HG03196 (cell line): ENCODE results near the gene SHOC2.
"Not testable (repeated sequence)": the region's sequence is repeated elsewhere in the genome, so short reads cannot be mapped to it uniquely, and the experiment has no call there.

Source experiments
- ATAC-seq: cut with Tn5 transposase; IDR thresholded peaks from one replicate; pipeline ENCODE4 v1.9.1; 2021; ENCODE audit not compliant: unreplicated experiment

SHOC2 gene

GRCh38 chr10:110901954-110902819 is 17.2 kb upstream of the SHOC2 start:
- no peak for ATAC-seq

DNA sequence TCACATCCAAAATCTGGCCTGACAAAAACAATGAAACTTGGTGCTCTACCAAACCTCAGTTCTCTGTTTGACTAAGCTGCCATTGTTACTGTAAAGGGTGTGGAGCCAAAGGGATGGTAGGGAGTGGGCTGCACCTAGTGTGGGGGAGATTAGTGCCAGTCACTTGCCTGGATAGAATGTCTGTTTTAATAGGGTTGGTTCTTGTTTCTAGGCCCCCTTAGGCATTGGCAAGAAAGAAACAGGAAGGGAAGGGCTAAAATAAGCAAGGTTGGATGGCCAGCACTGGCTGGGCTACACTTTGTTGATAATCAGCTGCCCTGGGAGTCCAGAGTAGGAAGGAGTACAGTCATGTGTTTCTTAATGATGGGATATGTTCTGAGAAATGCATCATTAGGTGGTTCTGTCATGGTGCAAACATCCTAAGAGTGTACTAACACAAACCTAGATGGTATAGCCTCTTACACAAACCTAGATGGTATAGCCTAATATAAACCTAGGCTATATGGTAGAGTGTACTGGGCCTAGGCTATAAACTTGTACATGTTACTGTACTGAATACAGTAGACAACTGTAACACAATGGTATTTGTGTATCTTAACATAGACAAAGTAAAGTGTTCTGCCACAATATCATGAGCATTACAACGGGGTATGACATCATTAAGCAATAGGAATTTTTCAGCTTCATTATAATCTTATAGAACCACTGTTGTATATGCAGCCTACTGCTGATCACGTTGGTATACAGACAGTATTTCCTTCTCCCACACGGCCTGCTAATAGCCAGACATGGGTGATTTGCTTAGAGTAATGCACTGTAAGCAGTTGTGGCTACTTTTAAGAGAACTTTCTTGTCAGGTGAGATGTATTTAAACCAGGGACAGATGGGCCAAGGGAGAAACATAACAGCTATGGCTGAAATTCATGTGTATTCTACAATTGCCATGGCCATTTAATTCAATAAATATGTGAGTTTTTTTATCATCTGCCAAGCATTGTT is 15.8 kb upstream of the SHOC2 start:
- ATAC-seq: no peak

- no peak for ATAC-seq
Observed at GRCh38 chr10:110910138-110910537, 9.3 kb upstream of the SHOC2 start.

GRCh38 chr10:110912374-110912773 is 7.0 kb upstream of the SHOC2 start:
- ATAC-seq: no peak

DNA sequence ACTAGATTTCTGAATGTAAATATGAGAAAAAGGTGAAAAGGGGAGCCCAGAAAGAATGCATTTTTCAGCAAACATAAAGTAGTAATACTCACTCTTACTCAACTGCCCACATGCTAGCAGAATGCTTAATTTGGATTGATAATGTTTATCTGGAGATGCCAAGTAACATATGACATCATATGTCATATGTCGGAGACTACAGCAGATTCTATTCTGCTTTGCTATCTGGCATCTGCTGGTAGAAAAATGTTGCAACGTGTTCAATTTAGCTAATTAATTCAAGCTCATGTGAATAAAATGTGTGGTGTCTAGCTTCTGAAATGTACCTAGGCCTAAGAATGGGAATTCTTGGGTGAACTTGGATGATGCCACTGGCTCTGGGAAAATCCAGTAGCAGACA is 5.0 kb upstream of the SHOC2 start:
- ATAC-seq: no peak

- ATAC-seq: no peak
Observed at GRCh38 chr10:110915035-110915434, 4.4 kb upstream of the SHOC2 start.

- not testable (repeated sequence) for ATAC-seq
Observed at GRCh38 chr10:110915600-110915999, 3.8 kb upstream of the SHOC2 start.

DNA sequence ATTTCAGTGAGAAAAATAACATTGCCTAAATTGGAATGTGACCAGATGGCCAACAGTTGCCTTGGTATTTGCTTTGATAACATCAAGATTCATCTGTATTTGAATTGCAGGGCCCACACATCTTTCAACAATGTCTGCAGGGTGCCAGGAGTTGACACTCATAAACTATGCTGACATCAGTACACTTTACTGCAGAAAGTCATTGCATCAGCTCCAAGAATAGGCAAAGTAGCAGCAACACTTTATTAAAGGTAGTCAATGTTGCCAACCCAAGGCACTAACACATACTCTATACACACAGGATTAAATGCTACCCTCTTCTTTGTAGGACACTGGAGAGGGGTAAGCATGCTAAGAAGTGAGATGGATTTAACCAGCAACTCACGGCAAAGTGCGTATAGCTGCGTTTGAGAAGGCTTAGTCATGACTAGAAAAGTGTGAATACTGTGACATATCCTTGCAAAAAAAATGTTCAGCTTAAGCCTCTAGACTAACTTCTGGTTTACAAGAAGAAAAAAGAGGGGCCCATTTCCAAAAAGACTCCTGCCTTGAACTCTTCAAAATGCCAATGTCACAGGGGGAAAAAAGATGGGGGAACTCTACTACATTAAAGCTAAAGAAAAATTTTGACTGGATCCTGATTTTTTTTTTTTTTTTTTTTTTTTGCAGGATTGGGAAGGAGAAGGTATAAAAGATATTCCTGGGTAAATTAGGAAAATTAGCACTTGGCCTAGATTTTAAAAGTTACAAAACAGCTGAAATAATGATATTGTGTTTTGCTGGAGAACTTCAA is 2.7 kb upstream of the SHOC2 start:
- ATAC-seq: no peak

GRCh38 chr10:110918269-110918642 is 1.1 kb upstream of the SHOC2 start:
- ATAC-seq: no peak

- peak; percentile 86 for ATAC-seq
Observed at GRCh38 chr10:110918643-110919348, 608 bp upstream of the SHOC2 start, which contains the start of gene BBIP1. BBIP1 (minus strand) TSS chr10:110919180; CDS start chr10:110918157, 1,023 bp downstream.

DNA sequence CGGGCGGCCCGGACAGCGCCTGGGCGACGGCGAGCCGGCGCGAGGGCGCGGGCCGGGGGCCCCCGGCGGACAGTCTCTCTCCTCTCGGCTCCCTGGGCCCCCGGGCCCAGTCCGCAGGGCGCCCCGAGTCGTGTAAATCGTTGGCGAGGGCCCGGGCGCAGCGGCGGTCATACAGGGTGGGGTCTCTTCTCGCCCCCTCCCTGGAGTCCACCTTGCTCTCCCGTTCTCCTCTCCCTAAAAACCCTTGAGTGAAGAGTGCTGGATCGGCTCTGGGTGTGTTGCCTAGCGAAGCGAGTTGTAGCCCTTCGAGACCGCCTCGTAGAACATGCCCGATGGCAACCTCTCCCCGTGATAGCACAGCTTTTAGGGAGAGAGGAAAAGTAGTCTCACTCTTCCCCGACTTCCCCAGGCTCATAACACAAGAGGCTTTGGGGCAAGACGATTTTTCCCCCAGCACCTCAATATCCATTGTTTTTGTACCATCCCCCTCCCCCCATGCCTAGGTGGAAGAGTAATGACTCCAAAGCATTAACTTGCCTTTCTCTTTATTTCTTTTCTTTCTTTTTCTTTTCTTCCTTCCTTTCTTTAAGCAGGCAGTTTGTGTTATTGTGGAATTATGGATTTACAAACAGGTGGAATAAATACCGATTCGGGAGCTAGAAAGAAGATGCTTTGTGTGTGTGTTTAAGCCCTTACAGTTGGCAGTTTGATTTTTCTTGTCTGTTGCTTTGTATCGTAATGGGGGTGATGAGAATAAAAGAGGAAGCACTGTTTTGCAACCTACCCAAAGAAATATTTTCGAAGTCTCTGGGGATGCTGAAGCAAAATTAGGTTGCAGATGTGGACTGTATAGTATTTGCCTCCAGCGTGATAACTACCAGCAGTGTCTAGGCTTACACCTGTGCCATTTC is 822 bp downstream of the SHOC2 start:
- peak; percentile 20 for ATAC-seq

- ATAC-seq: peak; percentile 24
Observed at GRCh38 chr10:110923856-110924493, 4.6 kb downstream of the SHOC2 start.

DNA sequence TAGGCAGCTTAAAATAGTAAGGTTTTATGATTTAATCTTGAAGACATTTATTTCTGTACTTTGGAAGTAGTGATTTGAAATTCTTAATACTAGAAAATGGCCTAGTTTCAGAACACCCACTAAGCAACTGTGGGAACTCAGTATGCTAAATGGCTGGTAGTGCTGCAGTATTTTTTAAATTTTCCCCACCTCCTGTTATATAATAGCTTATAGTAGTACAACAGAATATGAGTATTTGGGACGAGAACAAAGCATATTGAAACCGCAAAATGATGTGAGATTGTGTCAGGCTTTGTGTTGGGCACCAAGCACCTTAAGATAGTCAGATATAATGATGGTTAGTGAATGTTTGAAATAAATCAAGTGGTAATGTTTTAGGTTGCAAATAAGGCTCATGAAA is 8.1 kb downstream of the SHOC2 start:
- no peak for ATAC-seq

DNA sequence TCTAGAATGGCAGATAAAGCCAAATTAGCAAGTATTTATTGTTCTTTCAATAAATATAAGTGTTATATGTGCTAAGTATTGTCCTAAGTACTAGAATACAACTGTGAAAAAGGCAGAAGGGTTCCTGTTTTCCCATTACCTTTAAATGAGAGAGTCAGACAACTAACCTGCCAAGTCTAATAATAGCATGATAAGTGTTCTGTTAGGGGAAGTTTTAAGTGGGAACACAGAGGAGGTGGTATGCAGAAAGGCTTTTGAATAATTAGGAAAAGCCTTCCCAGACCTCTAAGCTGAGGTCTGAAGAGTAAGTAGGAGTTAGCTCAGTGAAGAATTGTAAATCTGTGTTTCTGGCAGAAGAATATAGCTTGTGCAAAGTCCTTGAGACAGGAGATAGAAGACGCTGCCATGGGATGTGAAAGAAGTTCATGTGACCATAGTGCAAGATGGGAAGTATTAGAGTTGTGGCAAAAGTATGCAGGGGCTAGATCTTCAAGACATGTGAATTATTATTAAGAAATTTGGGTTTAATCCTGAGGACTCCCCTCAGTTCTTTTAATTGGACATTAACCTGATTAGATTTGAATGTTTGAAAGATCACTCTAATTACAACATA is 12.5 kb downstream of the SHOC2 start:
- no peak for ATAC-seq

DNA sequence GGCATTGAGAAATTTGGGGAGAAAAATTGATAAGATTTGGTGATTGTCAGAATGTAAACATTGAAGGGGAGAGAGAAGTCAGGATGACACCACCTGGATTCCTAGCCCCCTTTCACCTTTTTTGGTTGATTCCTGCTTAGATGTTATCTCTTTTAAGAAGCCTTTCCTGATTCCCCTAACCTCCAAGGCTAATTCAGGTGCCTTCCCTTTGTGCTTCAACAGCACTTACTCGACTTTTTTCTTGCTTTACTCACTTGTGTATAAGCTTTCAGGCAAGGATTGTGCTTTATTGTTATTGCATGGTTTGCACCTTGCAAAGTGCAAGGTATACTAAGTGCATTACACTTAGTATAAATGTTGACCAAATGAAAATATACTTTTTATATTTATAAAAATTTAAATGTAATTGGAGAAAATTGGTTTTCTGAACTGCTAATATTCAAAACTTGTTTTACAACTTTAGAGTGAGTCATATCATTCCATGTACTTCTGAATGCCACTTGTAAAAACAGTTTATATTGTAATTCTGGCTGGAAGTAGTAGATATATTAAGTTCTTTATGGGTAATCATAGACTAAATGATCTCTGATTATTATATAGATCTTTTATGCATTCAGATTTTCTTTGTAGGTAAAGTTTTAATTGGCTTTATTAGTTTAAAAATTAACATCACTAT is 13.2 kb downstream of the SHOC2 start:
- ATAC-seq: no peak

DNA sequence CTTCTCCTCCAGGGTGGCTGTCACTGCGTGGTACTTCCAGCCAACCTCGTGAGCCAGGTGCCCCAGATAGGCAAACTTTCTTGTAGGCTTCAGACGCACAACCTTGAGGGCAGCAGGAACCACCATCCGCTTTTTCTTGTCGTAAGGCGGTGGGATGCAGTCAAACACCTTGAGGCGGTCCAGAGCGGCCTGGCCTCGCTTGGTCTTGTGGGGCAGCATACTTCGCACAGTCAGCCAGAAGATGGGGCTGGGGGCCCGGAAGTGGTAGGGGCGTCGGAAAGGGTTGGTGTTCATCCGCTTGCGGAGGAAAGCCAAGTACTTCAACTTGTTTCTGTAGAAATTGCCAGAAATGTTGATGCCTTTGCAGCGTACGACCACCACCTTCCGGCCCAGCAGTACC is 17.4 kb downstream of the SHOC2 start:
- ATAC-seq: no peak

DNA sequence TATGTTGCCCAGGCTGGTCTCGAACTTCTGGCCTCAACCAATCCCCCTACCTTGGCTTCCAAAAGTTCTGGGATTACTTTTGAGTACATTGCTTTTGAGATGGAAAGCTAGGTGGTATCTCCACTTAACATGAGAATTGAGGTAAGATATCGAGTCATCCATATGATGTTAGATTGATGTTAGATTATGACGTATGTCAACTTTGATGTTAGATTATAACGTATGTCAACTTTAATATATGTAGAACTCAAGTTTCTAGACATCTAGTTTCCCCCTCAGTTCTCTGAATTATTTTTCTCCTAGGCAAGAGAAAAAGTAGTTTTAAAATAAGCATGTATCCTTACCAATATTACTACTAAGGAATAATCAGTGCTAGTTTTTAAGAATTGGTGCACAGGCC is 20.0 kb downstream of the SHOC2 start:
- no peak for ATAC-seq
